GM19438 (cell line): ENCODE data around the gene NEAT1.
A peak's percentile ranks its signal among the peaks of the same experiment; 100 is the strongest.
"Not testable (repeated sequence)": the region's sequence is repeated elsewhere in the genome, so short reads cannot be mapped to it uniquely, and the experiment has no call there.

ENCODE experiments used
- ATAC-seq: cut with Tn5 transposase; IDR thresholded peaks from one replicate; pipeline ENCODE4 v1.9.1; 2021; ENCODE audit warnings: low read depth; ENCODE audit not compliant: unreplicated experiment

NEAT1 gene

DNA sequence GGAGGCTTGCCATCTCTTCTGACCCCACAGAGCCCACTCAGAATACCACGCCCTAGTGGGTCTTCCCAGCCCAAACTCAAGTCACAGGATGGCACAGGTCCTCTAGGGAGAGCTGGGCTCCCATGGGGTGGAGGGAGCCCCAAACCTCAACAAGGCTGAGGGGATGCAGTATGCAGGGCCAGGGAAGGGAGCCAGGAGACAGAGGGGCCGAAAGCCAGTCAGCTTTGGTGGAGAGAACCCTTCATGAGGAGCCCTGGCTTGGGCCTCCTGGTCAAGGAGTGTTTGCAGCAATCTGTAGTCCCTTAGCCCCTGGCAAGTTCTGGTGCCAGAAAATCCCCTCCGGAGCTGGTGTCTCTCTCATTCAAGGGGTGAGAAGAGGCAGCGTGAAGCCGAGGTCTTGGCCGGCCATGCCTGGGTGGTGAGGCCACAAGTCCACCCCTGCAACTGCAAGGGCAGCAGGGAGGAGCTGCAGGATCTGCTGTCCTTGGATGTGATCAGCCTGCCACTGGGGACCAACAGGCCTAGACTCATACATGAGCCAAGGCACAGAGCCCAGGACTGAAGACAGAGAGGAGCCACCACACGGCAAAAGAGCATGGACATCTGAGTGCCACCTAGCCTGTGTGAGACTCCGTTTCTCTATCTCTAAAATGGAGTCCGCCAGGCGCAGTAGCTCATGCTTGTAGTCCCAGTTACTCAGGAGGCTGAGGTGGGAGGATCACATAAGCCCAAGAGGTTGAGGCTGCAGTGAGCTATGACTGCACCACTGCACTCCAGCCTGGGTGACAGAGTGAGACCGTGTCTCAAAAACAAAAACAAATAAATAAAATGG lies 24.1 kb downstream of the NEAT1 start:
- ATAC-seq: no peak

- no peak for ATAC-seq
Measured at GRCh38 chr11:65448074-65448417, 25.4 kb downstream of the NEAT1 start.

DNA sequence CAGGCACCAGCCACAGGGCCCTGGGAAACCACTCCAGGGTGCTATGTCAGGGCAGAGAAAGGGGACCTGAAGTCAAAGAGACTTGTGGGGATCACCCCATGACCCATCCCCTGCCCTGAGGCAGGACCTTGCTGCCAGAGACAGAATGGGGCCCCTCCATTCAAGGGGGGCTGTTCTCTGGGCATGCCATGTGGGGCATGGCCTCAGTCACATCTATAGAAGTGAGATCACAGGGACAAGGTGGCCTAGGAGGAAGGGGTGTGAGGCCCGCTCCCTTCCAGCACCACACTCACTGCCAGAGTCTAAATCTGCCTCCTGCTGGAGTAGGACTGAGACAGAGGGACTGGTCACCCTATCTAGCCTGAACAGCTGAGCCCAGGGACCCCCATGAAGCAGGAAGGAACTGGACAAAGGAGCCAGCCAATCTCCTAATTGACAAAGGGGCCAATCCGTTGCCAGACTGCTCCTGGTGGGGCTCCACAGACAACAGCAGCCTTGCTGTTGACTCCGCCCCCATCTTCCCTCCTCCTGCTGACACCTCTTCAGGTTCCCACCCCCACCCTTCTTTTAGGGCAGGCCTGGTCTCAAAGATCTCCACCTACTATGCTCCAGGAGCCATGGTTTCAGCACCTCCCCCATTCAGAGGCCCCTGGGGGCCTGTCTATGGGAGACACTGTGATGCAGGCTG lies 26.0 kb downstream of the NEAT1 start:
- ATAC-seq: no peak

- not testable (repeated sequence) for ATAC-seq
Measured at GRCh38 chr11:65451301-65451700, 28.7 kb downstream of the NEAT1 start.

DNA sequence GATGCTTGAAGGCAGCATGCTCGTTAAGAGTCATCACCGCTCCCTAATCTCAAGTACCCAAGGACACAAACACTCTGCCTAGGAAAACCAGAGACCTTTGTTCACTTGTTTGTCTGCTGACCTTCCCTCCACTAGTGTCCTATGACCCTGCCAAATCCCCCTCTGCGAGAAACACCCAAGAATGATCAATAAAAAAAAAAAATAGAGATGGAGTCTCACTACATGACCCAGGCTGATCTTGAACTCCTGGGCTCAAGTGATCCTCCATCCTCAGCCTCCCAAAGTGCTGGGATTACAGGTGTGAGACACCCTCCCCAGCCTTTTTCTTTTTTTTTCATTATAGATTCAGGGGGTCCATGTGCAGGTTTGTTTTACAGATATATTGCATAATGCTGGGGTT lies 29.7 kb downstream of the NEAT1 start:
- ATAC-seq: not testable (repeated sequence)

DNA sequence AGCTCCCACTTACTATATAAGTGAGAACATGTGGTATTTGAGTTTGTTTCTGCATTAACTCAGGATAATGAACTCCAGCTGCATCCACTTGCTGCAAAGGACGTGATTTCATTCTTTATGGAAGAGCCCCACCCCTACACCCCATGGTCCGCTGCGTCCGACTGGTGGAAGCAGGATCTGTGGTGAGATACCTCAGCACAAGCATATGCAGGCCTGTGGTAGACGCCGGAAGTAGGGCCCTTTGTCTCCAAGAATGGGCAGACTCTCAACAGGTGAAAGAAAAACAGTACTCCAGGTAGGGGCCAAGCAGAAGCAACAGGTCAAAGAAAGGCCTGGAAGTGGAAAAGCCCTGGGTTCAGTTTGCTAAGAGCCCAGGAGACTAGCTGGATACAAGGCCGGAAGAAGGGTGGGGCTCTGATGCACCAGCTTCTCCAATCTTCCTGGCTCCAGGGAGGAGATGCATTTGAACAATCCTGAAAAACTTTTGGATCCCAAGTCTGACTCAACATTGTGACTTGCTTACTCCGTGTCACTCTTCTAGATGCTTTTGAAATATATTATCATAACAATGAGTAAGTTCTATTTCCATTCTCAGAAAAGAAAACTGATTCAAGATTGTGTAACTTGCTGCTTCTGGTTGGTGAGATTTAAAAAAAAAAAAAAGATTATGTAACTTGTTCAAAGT lies 30.4 kb downstream of the NEAT1 start:
- ATAC-seq: no peak

DNA sequence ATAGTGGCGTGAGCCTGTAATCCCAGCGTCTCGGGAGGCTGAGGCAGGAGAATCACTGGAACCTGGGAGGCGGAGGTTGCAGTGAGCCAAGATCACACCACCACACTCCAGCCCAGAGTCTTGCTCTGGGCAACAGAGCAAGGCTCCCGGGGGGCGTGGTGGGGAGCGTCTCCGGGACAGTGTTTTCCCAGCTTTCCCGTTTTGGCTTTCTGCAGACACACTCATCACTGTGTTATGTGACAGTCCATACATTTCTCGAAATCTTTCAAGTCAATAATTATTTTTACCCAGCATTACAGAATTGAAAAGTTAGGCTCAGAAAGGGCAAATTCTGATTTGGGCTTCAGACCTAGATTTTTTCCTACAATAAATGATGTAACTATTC lies 31.7 kb downstream of the NEAT1 start:
- ATAC-seq: no peak

DNA sequence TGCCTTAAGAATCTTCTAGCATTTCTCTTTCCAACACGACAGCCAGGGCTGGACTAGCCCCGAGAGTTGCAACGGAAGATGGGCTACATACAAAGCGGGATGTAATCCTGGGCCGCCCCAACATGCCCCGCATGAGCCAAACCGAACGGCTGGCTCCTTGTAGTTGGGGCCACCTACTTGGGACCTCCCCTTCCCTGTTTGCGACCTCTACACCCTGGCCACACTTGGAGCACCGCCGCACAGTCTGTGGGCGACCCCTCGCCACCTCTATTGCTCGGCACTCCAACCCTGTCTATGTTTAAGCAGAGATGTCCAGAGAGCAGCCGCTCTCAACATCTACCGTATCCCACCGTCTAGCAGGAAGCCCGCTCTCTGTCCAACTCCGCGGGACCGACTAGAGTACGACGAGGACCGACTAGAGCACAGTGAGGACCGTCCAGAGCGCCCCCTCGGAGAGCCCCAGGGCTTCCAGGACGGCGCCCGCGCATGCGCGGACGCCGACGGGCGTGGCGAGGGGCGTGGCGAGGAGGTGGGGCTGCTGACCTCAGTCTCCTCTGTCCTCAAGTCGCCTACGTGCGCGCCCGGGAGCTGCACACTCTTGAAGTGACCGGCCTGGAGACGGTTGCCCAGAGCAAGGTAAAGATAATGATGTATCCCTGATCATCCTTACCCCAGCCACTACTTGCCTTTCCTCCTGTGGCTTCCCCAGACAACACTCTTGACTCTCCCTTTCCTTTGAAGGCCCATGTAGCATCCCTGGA lies 32.3 kb downstream of the NEAT1 start:
- peak; percentile 84 for ATAC-seq

DNA sequence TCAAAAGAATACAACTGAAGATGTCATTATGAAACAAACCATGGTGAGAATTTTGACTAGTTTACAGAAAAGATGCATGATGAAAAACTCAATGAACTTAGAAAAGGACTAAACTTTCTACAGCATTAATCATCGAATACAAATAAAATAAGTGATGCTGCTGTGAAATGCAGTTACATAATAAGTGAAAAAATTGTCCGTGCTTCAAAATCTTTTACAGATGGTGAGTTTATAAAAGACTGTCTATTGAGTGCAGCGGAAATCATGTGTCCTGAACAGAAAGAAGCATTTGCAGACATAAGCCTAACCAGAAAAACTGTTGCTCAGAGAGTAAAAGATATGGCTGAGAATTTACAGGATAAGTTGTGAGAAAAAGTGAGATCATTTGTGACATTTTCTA lies 33.8 kb downstream of the NEAT1 start:
- no peak for ATAC-seq

- ATAC-seq: no peak
Measured at GRCh38 chr11:65459552-65459951, 37.0 kb downstream of the NEAT1 start.

DNA sequence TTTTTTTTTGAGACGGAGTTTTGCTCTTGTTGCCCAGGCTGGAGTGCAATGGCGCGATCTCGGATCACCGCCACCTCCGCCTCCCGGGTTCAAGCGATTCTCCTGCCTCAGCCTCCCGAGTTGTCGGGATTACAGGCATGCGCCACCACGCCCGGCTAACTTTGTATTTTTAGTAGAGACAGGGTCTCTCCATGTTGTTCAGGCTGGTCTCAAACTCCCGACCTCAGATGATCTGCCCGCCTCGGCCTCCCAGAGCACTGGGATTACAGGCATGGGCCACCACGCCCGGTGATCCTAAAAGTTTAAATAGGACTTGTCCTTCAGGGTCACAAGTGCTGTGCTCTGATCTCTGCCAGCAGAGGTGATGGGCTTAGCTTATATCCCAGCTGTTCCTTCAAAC lies 42.9 kb downstream of the NEAT1 start:
- not testable (repeated sequence) for ATAC-seq

DNA sequence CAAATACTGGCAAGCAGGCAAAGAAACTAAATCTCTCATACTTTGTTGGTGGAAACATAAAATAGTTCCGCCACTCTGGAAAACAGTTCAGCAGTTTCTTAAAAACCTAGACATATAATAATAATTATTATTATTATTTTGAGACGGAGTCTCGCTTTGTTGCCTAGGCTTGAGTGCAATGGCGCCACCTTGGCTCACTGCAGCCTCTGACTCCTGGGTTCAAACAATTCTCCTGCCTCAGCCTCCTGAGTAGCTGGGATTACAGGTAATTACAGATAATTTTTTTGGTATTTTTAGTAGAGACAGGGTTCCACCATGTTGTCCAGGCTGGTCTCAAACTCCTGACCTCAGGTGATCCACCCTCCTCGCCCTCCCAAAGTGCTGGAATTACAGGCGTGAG lies 44.7 kb downstream of the NEAT1 start:
- not testable (repeated sequence) for ATAC-seq

DNA sequence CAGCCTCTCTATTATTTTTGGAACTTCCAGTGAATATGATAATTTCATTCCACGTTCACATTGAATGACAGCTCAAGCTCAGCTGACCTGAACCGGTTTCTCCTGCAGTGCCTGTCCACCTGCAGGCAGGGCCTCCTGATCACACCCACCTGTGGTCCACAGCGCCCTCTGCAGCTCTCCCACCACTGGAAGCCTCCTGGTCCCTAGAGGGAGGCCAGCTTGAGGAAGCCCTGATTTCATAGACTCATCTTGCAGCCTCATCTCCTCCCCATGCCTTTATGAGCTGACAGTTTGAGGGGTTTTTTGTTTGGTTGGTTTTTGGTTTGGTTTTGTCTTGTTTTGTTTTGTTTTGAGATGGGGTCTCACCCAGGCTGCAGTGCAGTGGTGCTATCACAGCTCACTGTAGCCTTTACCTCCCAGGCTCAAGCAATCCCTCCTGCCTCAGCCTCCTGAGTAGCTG lies 46.3 kb downstream of the NEAT1 start:
- no peak for ATAC-seq

- ATAC-seq: no peak
Measured at GRCh38 chr11:65470433-65471049, 47.9 kb downstream of the NEAT1 start.

DNA sequence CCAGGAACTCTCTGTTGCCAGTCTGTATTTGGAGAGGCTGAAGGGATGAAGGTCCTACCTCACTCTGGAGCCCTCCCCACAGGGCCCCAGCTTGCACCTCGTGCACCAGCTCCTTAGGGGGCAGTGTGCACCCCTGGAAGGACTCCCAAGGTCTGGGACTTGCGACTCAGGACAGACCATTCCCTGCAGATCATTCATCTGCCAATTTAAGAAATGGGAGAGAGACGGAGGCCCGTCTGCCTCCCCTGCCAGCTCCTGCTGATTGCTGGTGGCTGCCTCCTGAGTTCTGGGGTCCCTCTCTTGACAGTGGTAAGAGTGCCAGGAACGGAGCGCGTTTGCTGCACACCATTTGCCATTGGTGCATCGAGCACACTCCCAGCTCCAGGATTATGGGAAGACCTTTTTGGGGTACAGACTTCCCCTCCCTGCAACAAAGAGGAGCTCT lies 48.9 kb downstream of the NEAT1 start:
- ATAC-seq: peak; percentile 12

DNA sequence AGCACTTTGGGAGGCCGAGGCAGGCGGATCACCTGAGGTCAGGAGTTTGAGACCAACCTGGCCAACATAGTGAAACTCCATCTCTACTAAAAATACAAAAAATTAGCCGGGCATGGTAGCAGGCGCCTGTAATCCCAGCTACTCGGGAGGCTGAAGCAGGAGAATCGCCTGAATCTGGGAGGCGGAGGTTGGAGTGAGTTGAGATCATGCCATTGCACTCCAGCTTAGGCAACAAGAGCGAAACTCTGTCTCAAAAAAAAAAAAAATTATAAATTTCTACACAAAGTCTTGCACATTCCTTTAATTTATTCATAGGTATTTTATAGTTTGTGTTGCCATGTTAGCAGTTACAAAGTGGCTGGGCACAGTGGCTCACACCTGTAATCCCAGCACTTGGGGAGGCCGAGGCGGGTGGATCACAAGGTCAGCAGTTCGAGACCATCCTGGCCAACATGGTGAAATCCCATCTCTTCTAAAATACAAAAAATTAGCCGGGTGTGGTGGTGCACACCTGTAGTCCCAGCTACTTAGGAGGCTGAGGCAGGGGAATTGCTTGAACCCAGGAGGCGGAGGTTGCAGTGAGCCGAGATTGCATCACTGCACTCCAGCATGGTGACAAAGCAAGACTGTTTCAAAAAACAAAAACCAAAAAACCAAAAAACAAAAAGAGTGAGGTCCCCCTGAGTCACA lies 50.1 kb downstream of the NEAT1 start:
- ATAC-seq: not testable (repeated sequence)

- no peak for ATAC-seq
Measured at GRCh38 chr11:65473278-65473860, 50.8 kb downstream of the NEAT1 start.

- ATAC-seq: no peak
Measured at GRCh38 chr11:65474864-65475263, 52.3 kb downstream of the NEAT1 start.

- no peak for ATAC-seq
Measured at GRCh38 chr11:65476632-65477148, 54.1 kb downstream of the NEAT1 start.
